Progenitor cell of endocrine pancreas (in vitro differentiated cells): ENCODE results near the gene BCAR1. TPM values are rescaled to one million over a fixed set of nuclear protein-coding genes. Genes with fewer than 3 reads are reported as not detected.

Experiments used
- DNase-seq: peaks from one replicate; pipeline ENCODE4 v3.0.0; 2021; ENCODE audit warnings: low spot score; ENCODE audit not compliant: unreplicated experiment
- H3K27ac Mint-ChIP-seq: 2 replicates; pipeline ENCODE4 v1.8.0; 2021; ENCODE audit warnings: mild to moderate bottlenecking, moderate library complexity, mixed read lengths
- H3K27me3 Mint-ChIP-seq: 2 replicates; pipeline ENCODE4 v1.8.0; 2021; ENCODE audit warnings: mixed read lengths
- H3K36me3 Mint-ChIP-seq: 2 replicates; pipeline ENCODE4 v1.8.0; 2022; ENCODE audit warnings: mixed read lengths; ENCODE audit not compliant: insufficient read depth
- H3K4me1 Mint-ChIP-seq: 2 replicates; pipeline ENCODE4 v1.8.0; 2021; ENCODE audit warnings: low read depth, mixed read lengths
- H3K4me3 Mint-ChIP-seq: 2 replicates; pipeline ENCODE4 v1.8.0; 2021; ENCODE audit warnings: low read depth, mild to moderate bottlenecking, moderate library complexity, mixed read lengths
- H3K9me3 Mint-ChIP-seq: 2 replicates; pipeline ENCODE4 v1.8.0; 2021; ENCODE audit warnings: low read depth, mixed read lengths
- total RNA-seq: library from RNA; stranded (reverse); gene quantifications from 2 replicates; pipeline ENCODE4 v1.2.1, GENCODE V29; 2021
- TF ChIP-seq, protein P1 (sequence below): fragments of 200-600 bp; sonication (generic); IDR thresholded peaks from one replicate; pipeline ENCODE4 v1.5.0; 2021; ENCODE audit warnings: antibody characterized with exemption, mild to moderate bottlenecking; ENCODE audit not compliant: unreplicated experiment

Gene BCAR1
- total RNA-seq, 1 donor from 2014 or later: 75.1 TPM

DNA sequence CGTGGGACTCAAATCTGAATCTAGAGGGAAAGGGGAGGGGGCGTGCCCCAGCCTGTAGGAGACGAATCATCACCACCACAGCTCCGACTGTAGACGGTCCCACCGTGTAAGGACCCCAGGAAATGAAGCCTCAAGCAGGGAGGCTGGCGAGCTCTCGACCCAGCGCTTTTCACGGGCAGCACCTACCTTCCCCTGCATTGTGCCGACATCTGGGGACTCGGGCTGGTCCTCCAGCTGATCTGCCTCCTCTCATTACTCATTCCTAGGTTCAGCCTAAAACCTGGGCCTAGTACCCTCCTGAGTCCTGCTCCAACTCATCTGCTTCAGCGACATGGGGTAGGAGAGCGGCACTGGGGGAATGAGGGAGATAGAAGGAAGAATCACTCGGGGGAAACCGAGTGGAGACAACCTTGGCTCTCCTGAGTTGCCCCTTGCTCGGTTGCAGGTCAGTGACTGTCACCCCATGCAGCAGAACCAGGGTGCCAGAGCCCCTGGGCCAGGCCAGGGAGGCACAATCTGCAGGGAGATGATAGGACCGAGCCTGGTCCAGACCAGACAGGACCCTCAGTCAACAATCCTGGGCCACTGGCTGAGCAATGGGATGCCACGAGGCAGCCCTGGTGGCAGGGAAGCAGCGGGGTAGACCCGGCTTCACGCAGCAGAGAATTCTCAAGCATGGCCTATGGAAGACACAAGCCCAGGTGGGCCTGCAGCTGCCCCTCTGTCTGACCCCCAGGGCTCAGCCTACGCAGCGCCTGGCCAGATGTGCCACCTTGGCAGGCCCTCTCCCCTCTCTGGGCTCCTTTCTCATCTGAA is 833 bp upstream of the BCAR1 start:
- H3K36me3 Mint-ChIP-seq: no peaks in the 10 kb centered on the region

GRCh38 chr16:75250809-75251279 is 580 bp downstream of the BCAR1 start:
- Mint-ChIP-seq H3K4me1 (peaks cover 30% of the 10 kb centered on the region), H3K27ac (peak overlapping the region; percentile 83), H3K4me3 (peak overlapping the region; percentile 82), H3K27me3 (no peaks in the 10 kb centered on the region), H3K9me3 (no peaks in the 10 kb centered on the region), H3K36me3 (no peaks in the 10 kb centered on the region)
- peak; percentile 64 for DNase-seq
- TF ChIP-seq, protein P1, sequence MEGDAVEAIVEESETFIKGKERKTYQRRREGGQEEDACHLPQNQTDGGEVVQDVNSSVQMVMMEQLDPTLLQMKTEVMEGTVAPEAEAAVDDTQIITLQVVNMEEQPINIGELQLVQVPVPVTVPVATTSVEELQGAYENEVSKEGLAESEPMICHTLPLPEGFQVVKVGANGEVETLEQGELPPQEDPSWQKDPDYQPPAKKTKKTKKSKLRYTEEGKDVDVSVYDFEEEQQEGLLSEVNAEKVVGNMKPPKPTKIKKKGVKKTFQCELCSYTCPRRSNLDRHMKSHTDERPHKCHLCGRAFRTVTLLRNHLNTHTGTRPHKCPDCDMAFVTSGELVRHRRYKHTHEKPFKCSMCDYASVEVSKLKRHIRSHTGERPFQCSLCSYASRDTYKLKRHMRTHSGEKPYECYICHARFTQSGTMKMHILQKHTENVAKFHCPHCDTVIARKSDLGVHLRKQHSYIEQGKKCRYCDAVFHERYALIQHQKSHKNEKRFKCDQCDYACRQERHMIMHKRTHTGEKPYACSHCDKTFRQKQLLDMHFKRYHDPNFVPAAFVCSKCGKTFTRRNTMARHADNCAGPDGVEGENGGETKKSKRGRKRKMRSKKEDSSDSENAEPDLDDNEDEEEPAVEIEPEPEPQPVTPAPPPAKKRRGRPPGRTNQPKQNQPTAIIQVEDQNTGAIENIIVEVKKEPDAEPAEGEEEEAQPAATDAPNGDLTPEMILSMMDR: no peak

More for the DNA sequence above, 833 bp upstream of the BCAR1 start:
- Mint-ChIP-seq H3K4me1 (peaks cover 25% of the 10 kb centered on the region), H3K27me3 (no peaks in the 10 kb centered on the region), H3K27ac (peak overlapping the region; percentile 92), H3K9me3 (no peaks in the 10 kb centered on the region), H3K4me3 (peak overlapping the region; percentile 75)
- TF ChIP-seq, protein P1: no peak
- DNase-seq: no peak

- no peaks in the 10 kb centered on the region for H3K36me3 Mint-ChIP-seq
- DNase-seq: no peak
- TF ChIP-seq, protein P1: no peak
- peak overlapping the region; percentile 83 for H3K27ac Mint-ChIP-seq
- no peaks in the 10 kb centered on the region for H3K27me3 Mint-ChIP-seq
- H3K9me3 Mint-ChIP-seq: no peaks in the 10 kb centered on the region
- H3K4me1 Mint-ChIP-seq: peaks cover 32% of the 10 kb centered on the region
- peak overlapping the region; percentile 82 for H3K4me3 Mint-ChIP-seq
These were observed 1.2 kb downstream of the BCAR1 start for GRCh38 chr16:75250089-75250808.

GRCh38 chr16:75249441-75249840 is 2.0 kb downstream of the BCAR1 start:
- H3K4me1 Mint-ChIP-seq: peaks cover 34% of the 10 kb centered on the region
- H3K27ac Mint-ChIP-seq: no peak overlapping the region
- H3K4me3 Mint-ChIP-seq: peak overlapping the region; percentile 19
- no peak for DNase-seq
- H3K27me3 Mint-ChIP-seq: no peaks in the 10 kb centered on the region
- H3K36me3 Mint-ChIP-seq: no peaks in the 10 kb centered on the region
- TF ChIP-seq, protein P1: no peak
- H3K9me3 Mint-ChIP-seq: no peaks in the 10 kb centered on the region

DNA sequence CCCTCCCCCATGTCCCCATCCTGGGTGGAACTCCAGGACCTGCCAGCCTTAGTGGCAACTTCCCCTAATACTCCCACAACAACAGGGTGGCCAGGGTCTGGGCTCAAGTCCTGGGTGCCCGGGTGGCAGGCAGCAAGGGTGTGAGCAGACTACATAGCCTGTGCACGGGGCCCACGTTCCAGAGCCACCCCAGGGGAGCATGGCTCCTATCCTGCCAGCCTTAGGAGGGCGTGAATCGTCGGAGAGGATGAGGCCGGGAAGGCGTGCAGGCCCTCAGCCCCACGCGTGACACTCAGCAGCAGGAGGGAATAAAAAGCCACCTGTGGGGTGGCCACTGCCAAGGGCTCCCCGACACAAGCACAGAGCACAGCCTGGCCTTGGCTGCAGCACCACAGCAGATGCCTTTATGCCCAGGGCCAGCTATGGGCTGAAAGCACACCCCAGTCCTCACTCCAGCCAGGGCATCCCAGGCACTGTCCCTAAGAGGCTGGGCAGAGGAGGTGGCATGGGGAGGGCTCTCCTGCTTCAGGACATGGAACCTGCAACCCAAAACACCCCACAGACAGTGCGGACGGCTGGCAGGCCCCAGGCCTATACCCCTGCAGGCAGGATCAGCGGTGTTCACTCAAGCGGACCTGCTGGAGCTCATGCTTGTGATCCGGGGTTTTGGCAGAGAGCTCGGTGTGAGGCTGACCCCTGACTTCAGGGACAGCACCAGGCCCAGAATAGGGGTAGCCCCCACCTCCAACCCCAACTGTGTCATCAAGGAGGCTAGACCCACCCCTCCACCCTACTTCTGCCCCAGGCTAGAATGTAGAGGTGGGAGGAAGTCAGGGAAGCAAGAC is 2.7 kb downstream of the BCAR1 start:
- H3K27me3 Mint-ChIP-seq: no peaks in the 10 kb centered on the region
- H3K4me1 Mint-ChIP-seq: peaks cover 38% of the 10 kb centered on the region
- peak overlapping the region; percentile 61 for H3K27ac Mint-ChIP-seq
- peak overlapping the region; percentile 21 for H3K4me3 Mint-ChIP-seq
- TF ChIP-seq, protein P1: no peak
- H3K36me3 Mint-ChIP-seq: no peaks in the 10 kb centered on the region
- no peak for DNase-seq
- H3K9me3 Mint-ChIP-seq: no peaks in the 10 kb centered on the region
